GM18505 (cell line): ENCODE data around the gene RAI1.
A peak's percentile ranks its signal among the peaks of the same experiment; 100 is the strongest.

Experiments
- ATAC-seq: cut with Tn5 transposase; IDR thresholded peaks from one replicate; pipeline ENCODE4 v1.9.1; 2021; ENCODE audit not compliant: unreplicated experiment
- POLR2A ChIP-seq: IDR thresholded peaks from 4 replicates; pipeline ENCODE4 v1.6.1; 2011; ENCODE audit warnings: borderline replicate concordance; ENCODE audit not compliant: insufficient read depth, insufficient read length; ENCODE audit errors: extremely low read depth

Gene RAI1

GRCh38 chr17:17703140-17703919 lies 22.1 kb downstream of the RAI1 start:
- no peak for TF ChIP-seq POLR2A
- ATAC-seq: no peak

- no peak for TF ChIP-seq POLR2A
- no peak for ATAC-seq
These were observed 23.7 kb downstream of the RAI1 start for GRCh38 chr17:17704931-17705330.

GRCh38 chr17:17706140-17707060 lies 25.1 kb downstream of the RAI1 start:
- ATAC-seq: no peak
- no peak for TF ChIP-seq POLR2A

GRCh38 chr17:17708295-17708694 lies 27.0 kb downstream of the RAI1 start:
- no peak for ATAC-seq
- no peak for TF ChIP-seq POLR2A

- ATAC-seq: no peak
- no peak for TF ChIP-seq POLR2A
These were observed 27.6 kb downstream of the RAI1 start for GRCh38 chr17:17708816-17709215.

- no peak for TF ChIP-seq POLR2A
- no peak for ATAC-seq
These were observed 28.6 kb downstream of the RAI1 start for GRCh38 chr17:17709815-17710321.

- ATAC-seq: no peak
- no peak for TF ChIP-seq POLR2A
These were observed 29.1 kb downstream of the RAI1 start for GRCh38 chr17:17710355-17710727.

GRCh38 chr17:17710728-17711541 lies 29.7 kb downstream of the RAI1 start:
- no peak for ATAC-seq
- TF ChIP-seq POLR2A: no peak

- no peak for ATAC-seq
These were observed 30.4 kb downstream of the RAI1 start for GRCh38 chr17:17711641-17712162.

GRCh38 chr17:17712268-17712924 lies 31.1 kb downstream of the RAI1 start:
- no peak for TF ChIP-seq POLR2A
- ATAC-seq: peak; percentile 72

More at GRCh38 chr17:17711641-17712162, 30.4 kb downstream of the RAI1 start:
- TF ChIP-seq POLR2A: no peak

- TF ChIP-seq POLR2A: no peak
- no peak for ATAC-seq
These were observed 32.6 kb downstream of the RAI1 start for GRCh38 chr17:17713839-17714238.

- no peak for ATAC-seq
- TF ChIP-seq POLR2A: no peak
These were observed 33.1 kb downstream of the RAI1 start for GRCh38 chr17:17714261-17714866.
